Skeletal muscle cell (primary cell): Measurements from ENCODE around the gene RSPO4.
"Not testable (repeated sequence)": the region's sequence is repeated elsewhere in the genome, so short reads cannot be mapped to it uniquely, and the experiment has no call there.

Experiments
- DNase-seq: peaks from one replicate; pipeline ENCODE4 v3.0.0-alpha.2; 2010; ENCODE audit warnings: low read depth
- H3K4me3 ChIP-seq: 2 replicates; pipeline ENCODE4 v1.5.1; 2011; ENCODE audit warnings: low read depth, mild to moderate bottlenecking, control low read depth, low read length, moderate library complexity

The RSPO4 gene

DNA sequence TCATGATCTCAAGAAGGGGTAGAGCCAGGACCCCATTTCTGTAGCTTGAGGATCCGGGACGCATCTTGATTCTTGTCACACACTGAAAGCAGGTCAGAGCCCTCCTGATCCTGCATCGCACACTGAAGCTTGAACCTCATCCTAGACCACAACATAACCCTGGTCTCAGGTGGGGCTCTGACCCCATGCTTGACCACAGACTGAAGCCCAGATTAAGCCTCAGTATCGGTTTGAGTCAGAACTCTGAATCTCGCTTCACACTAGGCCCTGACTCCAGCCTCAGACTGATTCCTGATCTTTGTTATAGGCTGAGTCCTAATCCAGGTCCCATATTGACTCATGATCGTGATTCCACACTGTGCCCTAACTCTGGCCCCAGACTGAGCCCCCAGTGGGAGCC lies 8.5 kb upstream of the RSPO4 start:
- no peak overlapping the region for H3K4me3 ChIP-seq
- no peak for DNase-seq

DNA sequence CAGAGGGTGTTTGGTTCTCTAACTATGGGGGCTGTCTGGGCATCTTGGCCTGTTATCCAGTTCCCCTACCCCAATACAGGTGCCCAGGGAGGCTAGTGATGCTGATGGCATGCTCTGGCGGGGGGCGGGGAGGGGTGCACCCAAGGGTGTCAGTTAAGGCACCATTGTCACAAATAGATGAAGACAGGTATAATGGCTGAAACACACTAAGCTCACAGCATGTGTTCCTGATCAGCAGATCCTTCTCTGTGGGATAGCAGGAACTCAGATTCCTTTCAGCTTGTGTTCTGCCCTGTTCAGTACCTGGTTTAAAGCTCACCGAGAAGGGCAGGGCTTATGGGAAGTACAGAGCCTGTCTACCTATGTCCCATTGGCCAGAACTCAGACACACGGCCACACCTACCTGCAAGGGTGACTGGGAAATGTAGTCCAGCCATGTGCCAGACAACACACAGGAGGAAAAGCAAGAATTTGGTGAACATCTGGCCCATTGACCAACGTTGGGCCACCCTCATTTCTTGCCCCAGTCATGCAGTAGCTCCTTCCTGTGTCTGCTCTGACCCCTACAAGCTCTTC lies 3.4 kb upstream of the RSPO4 start:
- H3K4me3 ChIP-seq = no peak overlapping the region
- no peak for DNase-seq

DNA sequence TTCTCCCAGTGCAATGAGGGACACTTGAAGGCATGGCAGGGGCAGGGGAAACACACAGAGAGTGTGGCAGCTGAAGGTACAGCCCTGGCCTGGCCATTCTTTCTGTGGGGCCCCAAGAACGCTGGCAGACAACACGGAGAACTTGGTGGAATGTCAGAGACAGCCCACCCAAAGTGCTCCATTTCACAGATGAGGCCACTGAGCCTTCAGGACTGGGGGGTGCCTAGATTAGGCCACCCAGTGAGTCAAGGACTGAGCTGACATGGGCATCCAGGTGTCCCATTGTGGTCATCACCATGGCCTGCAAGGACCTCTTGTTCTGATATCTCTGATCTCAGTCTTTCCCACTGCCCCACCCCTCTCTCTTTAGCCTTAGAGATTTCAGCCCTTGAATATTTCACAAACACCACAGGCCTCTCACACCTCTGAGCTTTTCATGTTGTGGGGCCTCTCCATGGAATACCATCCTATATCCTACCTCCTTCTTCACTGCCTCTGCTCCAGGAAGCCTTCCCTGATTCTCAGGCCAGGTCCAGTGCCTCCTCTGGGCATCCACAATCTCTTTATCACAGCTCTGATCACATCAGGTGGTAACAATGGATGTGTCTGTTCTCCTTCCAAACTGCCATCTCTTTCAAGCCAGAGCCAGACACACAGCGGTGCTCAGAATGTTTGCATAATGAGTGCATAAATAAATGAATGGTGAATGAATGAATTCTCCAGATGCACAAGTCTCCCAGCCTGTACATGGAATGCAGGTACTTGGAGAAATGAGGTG lies 2.0 kb upstream of the RSPO4 start:
- no peak for DNase-seq
- no peak overlapping the region for H3K4me3 ChIP-seq

DNA sequence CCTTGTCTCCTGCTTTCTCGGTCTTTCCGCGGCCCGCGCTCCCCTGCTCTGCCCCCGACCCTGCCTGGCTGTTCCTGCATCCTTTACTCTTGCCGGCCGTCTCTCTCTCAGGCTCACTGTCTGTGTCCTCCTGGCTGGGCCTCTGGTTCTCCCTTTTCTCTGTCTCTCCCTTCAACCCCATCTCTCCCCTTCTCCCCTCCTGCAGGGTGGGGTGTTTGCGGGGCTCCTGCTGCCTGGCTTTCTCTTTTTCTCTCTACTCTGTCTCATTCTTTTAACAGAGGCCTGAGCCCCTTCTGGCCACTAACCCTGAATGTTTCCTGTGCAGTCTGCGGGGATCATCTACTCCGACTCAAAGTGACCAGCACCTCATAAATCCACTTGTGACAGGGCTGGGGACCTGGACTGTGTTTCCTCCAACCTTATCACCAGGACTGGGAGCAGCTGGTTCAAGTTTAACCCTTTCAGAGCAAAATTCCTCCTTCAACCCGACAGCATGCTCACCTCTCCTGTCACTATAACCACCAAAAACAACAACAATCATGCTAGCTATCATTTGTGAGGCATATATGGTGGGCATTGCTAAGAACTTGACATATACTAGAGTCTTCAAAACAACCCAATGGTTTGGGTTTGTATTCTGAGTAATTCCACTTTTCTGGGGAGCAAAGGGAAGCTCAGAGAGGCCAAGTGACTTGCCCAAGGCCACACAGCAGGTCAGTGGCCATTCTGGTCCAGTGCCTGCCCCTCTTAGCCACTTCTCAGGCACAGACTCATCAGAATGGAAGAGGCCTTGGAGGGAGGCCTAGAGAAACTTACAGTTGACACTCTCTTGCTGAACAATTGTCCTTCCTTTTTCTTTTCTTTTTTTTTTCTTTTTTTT lies 811 bp upstream of the RSPO4 start:
- no peak overlapping the region for H3K4me3 ChIP-seq
- DNase-seq = no peak

DNA sequence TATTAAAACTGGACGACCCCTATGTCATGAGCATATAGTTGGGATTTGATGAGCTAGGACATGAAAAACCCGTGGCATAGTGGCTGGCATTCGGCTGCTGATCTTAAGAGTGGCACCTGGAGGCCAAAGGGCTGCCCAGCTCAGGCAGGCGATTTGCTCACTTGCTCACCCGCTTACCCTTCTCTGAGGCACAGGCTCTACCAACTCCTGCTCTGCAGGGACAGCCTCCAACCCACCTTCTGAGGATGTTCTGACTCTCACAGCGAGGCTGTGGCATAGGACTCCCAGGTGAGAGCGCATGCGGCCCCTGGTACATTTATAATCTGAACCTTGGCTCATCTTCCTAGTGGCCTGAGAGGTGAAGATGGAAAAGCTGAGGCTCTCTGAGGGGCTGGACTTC lies 995 bp downstream of the RSPO4 start:
- no peak overlapping the region for H3K4me3 ChIP-seq
- DNase-seq = no peak

DNA sequence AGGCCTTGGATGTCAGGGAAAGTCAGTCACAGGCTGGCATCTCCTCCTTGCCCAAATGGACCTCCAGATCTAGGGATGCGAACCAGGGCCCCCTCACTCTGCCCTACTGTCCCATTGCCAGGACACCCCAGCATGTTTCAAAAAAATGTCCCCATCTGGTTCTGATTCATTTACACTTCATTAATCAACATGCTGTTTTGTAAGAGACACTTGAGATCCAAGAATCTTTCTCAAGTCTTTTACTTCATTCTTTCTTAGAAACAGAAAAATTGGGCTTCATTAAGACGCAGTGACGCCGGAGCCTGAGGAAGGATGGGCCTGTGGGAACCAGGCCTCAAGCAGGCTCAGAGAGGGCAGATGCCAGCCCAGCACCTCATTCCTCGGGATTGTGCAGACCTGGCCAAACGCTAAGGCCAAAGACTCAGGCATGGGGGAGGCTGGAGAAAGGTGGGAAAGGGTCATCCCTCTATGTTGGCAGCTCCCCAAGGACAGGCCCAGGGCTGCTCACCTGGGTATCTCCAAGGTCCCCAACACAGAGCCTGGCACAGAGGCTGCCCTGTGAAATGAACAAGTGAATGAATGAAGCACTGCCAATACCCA lies 3.8 kb downstream of the RSPO4 start:
- no peak for DNase-seq
- H3K4me3 ChIP-seq = no peak overlapping the region

DNA sequence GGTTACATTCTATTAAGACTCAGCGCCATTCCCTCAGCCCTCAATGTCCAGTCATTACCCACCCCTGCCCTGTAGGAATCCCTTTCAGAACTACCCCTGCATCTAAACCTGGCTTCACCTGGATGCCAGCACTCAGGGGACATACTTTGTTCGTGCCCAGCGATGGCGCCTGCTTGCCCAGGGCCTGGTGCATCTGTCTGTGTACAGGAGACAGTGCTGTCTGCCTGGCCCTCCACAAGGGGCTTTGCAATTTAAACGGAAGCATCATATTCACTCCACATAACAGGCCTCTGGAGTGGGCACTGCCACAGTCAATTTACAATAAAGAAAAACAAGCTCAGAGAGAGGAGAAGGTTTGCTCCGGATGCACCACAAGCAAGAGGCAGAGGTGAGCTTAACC lies 4.6 kb downstream of the RSPO4 start:
- DNase-seq = no peak
- H3K4me3 ChIP-seq = no peak overlapping the region

DNA sequence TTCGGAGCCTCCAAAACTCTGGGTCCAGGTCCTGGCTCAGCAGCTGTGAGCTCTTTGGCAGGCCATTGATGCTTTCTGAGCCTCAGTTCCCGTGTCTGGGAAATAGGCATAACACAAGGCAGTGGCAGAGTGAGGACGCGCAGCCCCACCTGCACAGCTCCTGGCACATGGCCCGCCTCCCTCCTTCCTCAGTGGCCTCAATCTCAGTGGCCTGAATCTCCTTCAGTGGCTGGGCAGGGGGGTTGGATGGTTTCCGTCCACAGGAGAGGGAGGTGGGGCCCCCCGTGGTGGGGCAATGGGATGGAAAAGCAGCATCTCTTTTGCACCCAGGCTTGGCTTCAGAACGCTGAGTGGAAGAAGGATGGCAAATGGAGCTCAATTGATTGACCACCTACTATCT lies 5.1 kb downstream of the RSPO4 start:
- no peak for DNase-seq
- H3K4me3 ChIP-seq = no peak overlapping the region

DNA sequence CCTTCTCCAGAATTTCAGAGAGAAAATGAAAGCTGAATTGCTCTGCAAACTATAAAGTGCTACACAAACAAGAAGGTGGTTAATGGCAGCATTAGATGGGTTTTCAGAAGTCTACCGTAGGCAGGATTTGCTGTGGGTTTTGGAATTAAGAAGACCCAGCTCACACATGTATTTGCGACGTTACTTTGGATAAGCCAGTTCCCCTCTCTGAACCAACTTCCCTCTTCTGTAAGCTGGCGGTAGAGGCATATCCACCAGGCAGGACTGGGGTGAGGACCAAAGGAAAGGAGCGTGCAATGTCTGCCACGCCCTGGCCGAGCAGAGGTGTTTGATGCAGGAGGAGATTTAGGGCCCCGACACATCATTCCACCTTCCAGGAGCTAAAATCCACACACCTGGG lies 6.9 kb downstream of the RSPO4 start:
- no peak for DNase-seq
- no peak overlapping the region for H3K4me3 ChIP-seq

DNA sequence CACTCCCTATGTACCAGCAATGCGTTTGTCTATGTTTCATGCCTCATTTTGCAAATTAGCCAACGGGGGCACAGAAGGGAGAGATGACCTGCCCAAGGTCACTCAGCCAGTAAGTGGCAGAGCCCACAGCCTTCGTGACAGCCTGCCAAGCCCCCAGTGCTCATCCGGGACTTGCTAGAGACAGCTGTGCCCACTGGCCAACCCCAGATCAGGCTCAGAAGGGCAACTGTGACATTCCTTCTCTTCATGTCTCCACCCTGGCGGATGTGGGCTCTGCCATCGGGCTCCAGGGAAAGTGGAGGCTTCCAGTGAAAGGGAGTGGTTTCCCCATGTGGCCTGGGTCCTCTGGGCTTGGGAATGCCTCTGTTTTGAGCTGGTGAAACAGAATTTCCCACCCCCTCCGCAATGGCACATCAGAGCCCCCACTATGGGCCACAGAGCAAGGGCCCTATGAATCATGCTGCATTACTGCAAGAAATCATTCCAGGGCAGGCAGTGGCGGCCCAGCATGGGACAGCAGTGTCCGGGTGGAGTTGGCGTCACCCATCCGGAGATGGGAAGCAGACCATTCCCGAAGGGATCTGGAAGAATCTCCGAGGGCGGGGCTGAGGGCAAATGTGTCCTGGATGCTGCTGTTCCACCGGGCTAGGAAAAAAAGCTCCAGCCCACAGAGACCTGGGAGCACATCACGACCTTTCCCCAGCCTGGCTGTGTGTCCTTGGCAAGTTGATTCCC lies 9.1 kb downstream of the RSPO4 start:
- no peak for DNase-seq

DNA sequence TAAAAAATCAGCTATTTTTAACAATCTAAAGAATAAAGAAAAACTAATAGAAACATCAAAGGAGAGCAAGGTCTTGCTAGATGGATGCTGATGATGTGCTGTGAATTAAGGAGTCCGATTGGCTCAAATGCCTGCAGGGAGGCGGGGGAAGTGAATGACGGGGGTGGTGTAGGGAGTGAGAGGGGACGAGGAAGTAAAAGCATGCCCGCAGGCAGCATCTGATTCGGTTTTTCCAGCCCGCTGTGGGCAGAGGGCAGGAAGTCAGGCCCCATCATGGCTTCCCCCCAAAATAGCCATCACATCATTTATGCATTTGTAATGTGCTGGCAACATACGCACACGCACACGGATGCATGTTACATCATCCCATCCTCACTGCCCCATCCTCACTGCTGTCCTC lies 10.3 kb downstream of the RSPO4 start:
- no peak overlapping the region for H3K4me3 ChIP-seq
- no peak for DNase-seq

More for the DNA sequence above, 9.1 kb downstream of the RSPO4 start:
- no peak overlapping the region for H3K4me3 ChIP-seq

DNA sequence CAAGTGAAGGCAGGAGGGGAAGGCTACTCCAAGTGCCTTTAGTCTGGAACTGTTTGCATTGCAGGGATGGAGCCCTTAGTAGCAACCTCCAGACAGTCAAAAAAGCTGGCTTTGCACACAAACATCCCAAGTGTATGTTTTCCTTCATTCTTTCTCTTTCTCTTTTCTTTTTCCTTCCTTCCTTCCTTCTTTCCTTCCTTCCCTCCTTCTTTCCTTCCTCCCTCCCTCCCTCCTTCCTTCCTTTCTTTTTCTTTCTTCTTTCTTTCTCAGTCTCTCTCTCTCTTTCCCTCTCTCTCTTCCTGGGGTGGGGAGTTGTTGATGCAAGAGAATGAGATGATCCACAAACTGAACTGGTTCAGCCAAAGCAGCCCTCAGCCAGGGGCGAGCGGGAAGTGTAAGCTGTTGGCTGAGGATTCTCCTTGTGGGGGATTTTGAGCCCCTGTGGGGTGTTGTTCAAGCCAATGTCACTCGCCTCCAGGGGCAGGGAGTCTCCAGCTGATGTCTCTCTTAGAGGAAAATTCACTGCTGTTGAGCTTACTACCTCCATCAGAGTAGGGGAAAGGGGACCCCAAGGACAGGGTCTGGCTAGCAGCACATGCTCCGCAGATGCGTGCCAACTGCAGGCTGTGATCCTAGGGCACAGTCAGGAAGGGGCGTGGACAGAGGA lies 11.7 kb downstream of the RSPO4 start:
- no peak for DNase-seq

DNA sequence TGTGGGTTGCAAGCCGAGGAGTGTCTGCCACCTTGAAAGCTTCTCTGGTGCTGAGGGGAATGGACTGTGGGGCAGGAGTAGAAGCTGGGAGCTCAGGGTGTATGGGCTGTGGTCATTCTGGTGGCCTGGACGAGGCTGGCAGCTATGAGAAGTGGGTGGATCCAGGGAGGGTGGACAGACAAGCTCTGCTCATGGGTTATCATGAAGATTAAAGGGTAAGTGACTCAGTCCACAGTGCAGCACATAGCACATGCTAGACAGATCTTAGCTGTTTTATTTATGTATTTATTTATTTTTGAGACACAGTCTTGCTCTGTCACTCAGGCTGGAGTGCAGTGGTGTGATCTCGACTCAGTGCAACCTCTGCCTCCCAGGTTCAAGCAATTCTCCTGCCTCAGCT lies 13.8 kb downstream of the RSPO4 start:
- H3K4me3 ChIP-seq = no peak overlapping the region
- no peak for DNase-seq

More for the DNA sequence above, 11.7 kb downstream of the RSPO4 start:
- no peak overlapping the region for H3K4me3 ChIP-seq

DNA sequence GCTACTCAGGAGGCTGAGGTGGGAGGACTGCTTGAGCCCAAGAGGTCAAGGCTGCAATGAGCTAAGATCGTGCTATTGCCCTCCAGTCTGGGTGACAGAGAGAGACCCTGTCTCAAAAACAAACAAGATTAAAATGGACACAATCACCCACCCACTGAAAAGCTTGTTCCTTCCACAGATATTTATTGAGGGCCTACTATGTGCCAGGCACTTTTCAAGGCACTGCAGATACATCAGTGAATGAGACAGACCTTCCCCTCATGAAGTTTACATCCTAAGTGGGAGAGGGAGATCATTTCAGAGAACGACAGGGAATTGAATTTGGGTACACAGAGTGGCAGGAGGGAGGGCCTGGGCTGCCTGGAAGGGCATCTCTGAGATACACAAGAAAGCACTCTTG lies 14.4 kb downstream of the RSPO4 start:
- no peak for DNase-seq
- no peak overlapping the region for H3K4me3 ChIP-seq

DNA sequence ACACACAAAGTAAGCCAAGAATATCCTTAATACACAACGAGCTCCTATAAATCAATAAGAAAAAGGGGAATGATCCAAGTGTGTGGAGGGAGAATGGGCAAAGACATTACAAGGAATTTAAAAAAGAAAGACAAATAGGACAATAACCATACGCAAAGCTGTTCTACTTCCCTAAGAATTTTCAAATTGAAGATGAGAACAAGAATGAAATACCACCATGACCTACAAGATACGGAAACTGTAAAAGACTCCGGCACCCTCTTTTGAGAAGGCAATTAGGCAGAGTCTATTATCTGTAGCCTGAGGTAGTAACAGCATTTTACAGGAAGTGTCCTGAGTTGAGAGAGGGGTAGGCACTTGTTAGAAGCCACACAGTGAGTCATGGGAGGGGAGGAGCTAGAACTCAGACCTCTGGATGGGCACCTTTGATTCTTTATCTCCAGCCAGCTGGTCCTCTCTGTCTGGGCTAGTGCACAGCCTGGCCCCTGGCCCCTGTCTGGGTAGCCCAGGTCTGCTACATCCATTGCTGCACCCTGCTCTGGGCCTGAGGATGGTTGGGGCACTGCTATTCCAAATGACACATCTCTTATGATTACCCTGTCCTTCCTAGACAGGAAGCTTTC lies 15.3 kb downstream of the RSPO4 start:
- no peak overlapping the region for H3K4me3 ChIP-seq
- no peak for DNase-seq

DNA sequence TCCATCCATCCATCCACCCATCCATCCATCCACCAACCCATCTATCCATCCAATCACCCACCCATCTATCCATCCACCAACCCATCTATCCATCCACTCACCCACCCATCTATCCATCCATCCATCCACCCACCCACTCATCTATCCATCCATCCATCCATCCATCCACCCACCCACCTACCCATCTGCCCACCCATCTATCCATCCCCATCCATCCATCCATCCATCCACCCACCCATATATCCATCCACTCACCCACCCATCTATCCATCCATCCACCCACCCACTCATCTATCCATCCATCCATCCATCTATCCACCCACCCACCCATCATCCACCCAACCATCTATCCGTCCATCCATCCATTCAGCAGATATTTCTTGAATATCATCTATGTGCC lies 17.1 kb downstream of the RSPO4 start:
- not testable (repeated sequence) for H3K4me3 ChIP-seq, DNase-seq

DNA sequence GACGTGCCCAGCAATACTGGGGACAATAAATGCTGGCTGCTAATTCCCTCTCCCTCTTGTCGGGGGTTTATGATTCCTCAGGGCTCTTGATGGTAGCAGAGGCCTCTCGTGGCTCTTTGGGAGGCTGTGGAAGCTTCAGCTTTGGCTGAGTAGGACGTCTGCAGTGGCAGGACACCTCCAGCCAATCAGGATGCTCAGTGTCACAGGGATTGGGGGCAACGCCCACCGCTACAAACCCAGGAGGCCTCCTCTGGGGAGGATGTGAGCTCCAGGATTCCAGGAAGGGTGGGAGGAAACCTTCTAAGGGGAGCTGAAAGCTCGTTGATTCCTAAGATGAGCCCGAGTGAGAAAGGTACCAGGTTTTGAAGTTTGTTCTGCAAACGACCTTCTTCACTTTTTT lies 19.4 kb downstream of the RSPO4 start:
- DNase-seq = no peak
- no peak overlapping the region for H3K4me3 ChIP-seq

DNA sequence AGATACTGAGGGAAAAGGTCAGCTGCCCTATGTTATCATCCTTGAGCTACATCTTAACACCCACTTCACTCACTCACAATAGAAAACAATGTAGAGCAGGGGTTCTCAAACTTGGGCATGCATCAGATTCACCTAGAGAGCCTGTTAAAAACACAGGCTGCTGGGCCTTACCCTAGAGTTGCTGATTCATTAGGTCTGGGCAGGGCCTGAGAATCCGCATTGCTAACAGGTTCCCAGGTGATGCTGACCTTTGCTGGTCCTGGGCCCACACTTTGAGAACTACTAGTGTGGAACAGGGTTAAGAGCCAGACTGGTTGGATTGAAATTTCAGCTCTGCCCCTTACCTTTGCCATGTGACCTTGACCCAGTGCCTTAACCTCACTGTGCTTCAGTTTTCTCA lies 25.1 kb downstream of the RSPO4 start:
- H3K4me3 ChIP-seq = no peak overlapping the region
- no peak for DNase-seq

DNA sequence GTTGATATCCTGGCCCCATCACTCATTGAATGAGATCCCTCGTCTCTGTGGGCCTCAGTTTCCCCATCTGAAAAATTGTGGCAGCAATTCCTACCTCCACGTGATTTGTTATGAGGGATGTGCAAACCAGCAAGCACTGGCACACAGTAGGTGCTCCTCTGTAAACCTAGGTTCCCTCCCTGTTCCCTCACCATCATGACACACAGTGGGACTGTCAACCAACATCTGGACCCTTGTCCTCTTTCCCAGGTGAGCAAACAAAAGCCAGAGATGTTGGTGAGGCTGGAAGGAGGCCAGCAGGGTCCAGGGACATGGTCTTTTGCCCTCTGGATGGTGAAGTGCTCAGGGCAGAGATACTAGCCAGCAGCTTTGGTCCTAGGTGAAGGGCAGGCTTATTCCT lies 26.1 kb downstream of the RSPO4 start:
- H3K4me3 ChIP-seq = no peak overlapping the region
- DNase-seq = no peak
